Tibial nerve (tissue), 4 donors: ENCODE measurements around the gene PSD4. TPM values are rescaled to one million over a fixed set of nuclear protein-coding genes. Genes with fewer than 3 reads are reported as not detected.

Experiments
- DNase-seq, 2 donors: peaks; one replicate each; pipeline ENCODE4 v3.0.0-alpha.2; 2019; ENCODE audit warnings: low spot score in 2 of 2
- H3K27ac ChIP-seq, 4 donors: fragments of 200-600 bp; sonication (generic) in 3 of 4; one replicate each; pipeline ENCODE4 v1.5.1; 2017 to 2019; ENCODE audit warnings: mild to moderate bottlenecking in 1 of 4
- H3K27me3 ChIP-seq, 2 donors: fragments of 200-600 bp; sonication (generic) in 1 of 2; one replicate each; pipeline versions ENCODE4 v1.5.1 to v1.6.0; 2017 to 2019
- H3K36me3 ChIP-seq, 3 donors: fragments of 200-600 bp; sonication (generic); one replicate each; pipeline ENCODE4 v1.5.1; 2018 to 2019
- H3K4me1 ChIP-seq, 4 donors: fragments of 200-600 bp; sonication (generic) in 3 of 4; one replicate each; pipeline ENCODE4 v1.5.1; 2017 to 2019
- H3K4me3 ChIP-seq, 4 donors: fragments of 200-600 bp; sonication (generic) in 3 of 4; one replicate each; pipeline ENCODE4 v1.5.1; 2017 to 2019; ENCODE audit warnings: mild to moderate bottlenecking in 1 of 4, moderate library complexity in 1 of 4
- H3K9me3 ChIP-seq, 4 donors: fragments of 200-600 bp; sonication (generic) in 3 of 4; one replicate each; pipeline ENCODE4 v1.5.1; 2017 to 2019
- CTCF ChIP-seq, 5 experiments: fragments of 200-600 bp in 3 of 5; fragments of 450-650 bp in 2 of 5; sonication (generic) in 3 of 5; IDR thresholded peaks; one replicate each; pipeline ENCODE4 v1.5.1; 2016 to 2019; ENCODE audit warnings: antibody characterized with exemption in 5 of 5, mild to moderate bottlenecking in 3 of 5, moderate library complexity in 2 of 5
- EP300 ChIP-seq, 2 donors: sonication (generic); formaldehyde crosslinking; IDR thresholded peaks; one replicate each; pipeline ENCODE4 v1.6.1; 2017; ENCODE audit warnings: antibody characterized with exemption in 2 of 2, mild to moderate bottlenecking in 1 of 2
- POLR2A ChIP-seq, 2 donors: fragments of 450-650 bp; IDR thresholded peaks; one replicate each; pipeline ENCODE4 v1.6.1; 2017; ENCODE audit warnings: antibody characterized with exemption in 2 of 2, mild to moderate bottlenecking in 2 of 2, moderate library complexity in 2 of 2
- WGBS, 2 donors: methylation state at CpG; one replicate each; pipeline ENCODE4 v1.1.5; 2018; 5-methylcytosine and 5-hydroxymethylcytosine counted together
- total RNA-seq, 4 donors: library from RNA; depleted of rRNA; stranded (reverse); fragments of >200 nt; gene quantifications; one replicate each; pipeline ENCODE4 v1.1.0, GENCODE V29; 2016

Gene PSD4
- total RNA-seq, 4 donors from 2014 or later: 8.7 to 20.7 (median 11.3) TPM

DNA sequence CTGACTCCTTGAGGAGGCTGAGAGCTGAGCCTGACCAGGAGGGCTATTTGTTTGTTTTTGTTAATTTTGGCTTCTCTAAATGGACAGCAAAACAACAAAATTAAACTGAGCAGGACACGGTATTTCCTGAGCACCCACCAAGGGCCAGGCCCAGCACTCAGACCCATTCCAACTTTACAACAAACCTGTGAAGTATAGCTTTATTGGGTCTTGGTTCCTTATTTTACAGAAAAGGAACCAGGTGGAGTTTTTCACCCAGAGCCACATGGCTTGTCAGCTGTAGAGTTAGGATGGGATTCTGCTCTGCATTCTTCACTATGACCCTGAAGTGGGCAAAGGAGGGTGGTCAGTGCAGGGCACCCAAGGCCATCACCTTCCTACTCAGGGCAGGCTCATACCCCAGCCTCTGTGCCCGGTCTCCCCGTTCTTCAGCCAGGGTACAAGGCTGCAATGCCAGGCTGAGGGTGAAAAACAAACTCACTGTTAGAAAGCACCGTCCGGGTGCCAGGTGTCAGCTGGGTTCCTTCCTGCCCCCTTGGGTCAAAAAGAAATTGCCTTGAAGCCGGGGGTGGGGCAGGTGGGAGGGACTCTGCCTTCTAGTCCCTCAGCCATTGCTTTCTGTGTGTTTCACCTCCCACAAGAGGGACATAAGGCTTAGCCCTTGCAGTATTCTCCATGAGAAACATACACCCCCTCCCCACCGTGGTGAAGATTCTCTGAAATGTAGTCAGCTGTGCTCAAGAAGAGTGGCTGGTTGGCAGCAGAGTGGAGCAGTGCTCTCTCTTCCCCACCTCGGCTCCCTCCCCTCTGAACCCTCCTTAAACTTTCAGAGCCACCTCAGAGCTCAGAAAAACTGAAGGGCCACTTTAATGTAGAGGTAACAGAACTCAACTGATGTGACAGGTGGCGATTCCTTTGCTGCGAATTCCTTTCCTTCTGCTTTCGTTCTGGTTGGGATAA, 2.2 kb downstream of the PSD4 start:
- 71 to 73% methylated on average over 11 of the region's 11 CpGs for WGBS, 2 donors
- Histone ChIP-seq H3K4me3 (peak overlapping the region in 2 of 4 donors; percentile 34 to 40), H3K27ac (peak overlapping the region in 1 of 4 donors; percentile 81)

DNA sequence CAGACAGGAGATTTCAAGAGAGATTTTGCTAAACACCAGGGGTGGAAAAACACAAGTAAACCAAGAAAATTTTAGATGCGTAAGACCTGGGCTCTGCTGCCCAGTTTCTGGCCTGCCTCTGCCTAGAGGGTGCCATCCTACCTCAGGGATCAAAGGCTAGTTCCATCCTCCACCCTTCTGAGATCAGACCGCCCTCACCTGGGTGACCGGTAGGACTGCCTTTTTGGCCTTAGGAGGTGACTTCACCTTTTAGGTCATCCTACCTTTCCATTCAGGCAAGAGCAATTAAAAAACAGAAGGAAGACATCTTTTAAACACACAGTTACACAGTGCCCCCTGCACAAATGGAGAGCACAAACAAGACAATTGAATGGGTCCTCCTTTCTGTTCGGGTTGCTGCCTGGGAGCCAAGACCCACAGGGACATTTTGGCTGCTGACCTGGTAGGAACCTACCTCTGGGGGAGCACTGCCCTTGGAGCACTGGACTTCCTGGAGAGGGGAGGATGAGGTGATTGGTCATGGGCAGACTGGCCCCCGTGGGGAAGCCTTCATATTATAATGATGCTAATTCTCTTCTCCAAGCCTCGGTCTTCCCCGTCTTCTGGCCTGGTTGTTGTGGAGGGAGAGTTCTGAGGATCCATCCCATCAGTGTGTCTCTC, 3.1 kb downstream of the PSD4 start:
- TF ChIP-seq CTCF (IDR thresholded peaks at IDR 0.05): no peak
- TF ChIP-seq EP300 (IDR thresholded peaks at IDR 0.05): no peak
- no peak for TF ChIP-seq POLR2A (IDR thresholded peaks at IDR 0.05)
- H3K4me1 ChIP-seq: peaks cover 0 to 36% (median 3%) of the 10 kb centered on the region in 4 donors
- no peaks in the 10 kb centered on the region for H3K9me3 ChIP-seq
- H3K27me3 ChIP-seq: no peaks in the 10 kb centered on the region
- no peak overlapping the region for H3K27ac ChIP-seq
- 83 to 91% methylated on average over 7 of the region's 7 CpGs for WGBS, 2 donors
- no peak for DNase-seq
- H3K4me3 ChIP-seq: no peak overlapping the region
- H3K36me3 ChIP-seq: no peaks in the 10 kb centered on the region

More for the DNA sequence above, 2.2 kb downstream of the PSD4 start:
- Histone ChIP-seq H3K9me3 (no peaks in the 10 kb centered on the region), H3K4me1 (peaks cover 0 to 28% (median 2%) of the 10 kb centered on the region in 4 donors), H3K27me3 (no peaks in the 10 kb centered on the region), H3K36me3 (no peaks in the 10 kb centered on the region)
- no peak for DNase-seq
- TF ChIP-seq POLR2A (IDR thresholded peaks at IDR 0.05): no peak
- TF ChIP-seq EP300 (IDR thresholded peaks at IDR 0.05): no peak
- TF ChIP-seq CTCF (IDR thresholded peaks at IDR 0.05): no peak

DNA sequence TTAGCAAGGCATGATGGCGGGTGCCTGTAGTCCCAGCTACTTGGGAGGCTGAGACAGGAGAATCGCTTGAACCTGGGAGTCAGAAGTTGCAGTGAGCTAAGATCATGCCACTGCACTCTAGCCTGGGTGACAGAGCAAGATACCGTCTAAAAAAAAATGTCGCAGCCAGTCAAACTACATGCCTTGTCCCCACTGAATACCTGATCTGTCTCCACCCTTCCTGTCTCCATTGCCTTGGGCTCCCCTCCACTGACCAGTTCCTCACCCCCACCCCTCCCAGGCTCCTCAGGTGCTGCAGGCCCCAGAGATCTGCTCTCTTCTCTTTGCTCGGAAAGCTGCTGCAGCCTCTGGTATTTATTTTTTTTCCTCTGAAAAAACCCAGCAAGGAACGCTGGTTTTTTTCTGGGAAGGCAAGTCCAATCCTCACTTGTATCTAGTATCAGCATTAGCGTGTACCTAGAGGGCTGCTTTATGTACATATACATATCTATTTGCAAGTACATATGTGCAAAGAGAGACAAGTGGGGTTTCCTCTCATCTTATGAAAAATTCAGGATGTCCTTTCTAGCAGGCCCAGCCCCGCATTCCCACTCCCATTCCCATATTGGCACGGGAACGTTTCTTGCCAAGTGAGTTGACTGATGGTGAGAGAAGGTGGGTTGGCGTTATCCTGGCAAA, 4.4 kb downstream of the PSD4 start:
- Histone ChIP-seq H3K36me3 (no peaks in the 10 kb centered on the region), H3K27ac (no peak overlapping the region), H3K27me3 (no peaks in the 10 kb centered on the region), H3K4me1 (peaks cover 0 to 35% (median 3%) of the 10 kb centered on the region in 4 donors), H3K4me3 (no peak overlapping the region), H3K9me3 (no peaks in the 10 kb centered on the region)
- no peak for DNase-seq
- WGBS, 2 donors: 88 to 93% methylated on average over 11 of the region's 11 CpGs
- TF ChIP-seq CTCF (IDR thresholded peaks at IDR 0.05) (no peak), POLR2A (IDR thresholded peaks at IDR 0.05) (no peak), EP300 (IDR thresholded peaks at IDR 0.05) (no peak)

- no peak for DNase-seq
- H3K9me3 ChIP-seq: no peaks in the 10 kb centered on the region
- no peak for TF ChIP-seq CTCF (IDR thresholded peaks at IDR 0.05)
- TF ChIP-seq EP300 (IDR thresholded peaks at IDR 0.05): no peak
- TF ChIP-seq POLR2A (IDR thresholded peaks at IDR 0.05): no peak
- H3K27ac ChIP-seq: no peak overlapping the region
- no peak overlapping the region for H3K4me3 ChIP-seq
- 90 to 93% methylated on average over 4 of the region's 4 CpGs for WGBS, 2 donors
- H3K27me3 ChIP-seq: no peaks in the 10 kb centered on the region
- peaks cover 0 to 31% (median 3%) of the 10 kb centered on the region in 4 donors for H3K4me1 ChIP-seq
- H3K36me3 ChIP-seq: no peaks in the 10 kb centered on the region
Measured at GRCh38 chr2:113178891-113179290, 5.1 kb downstream of the PSD4 start.
